ENCODE measurements around the gene RPUSD4.

RPUSD4 gene

DNA sequence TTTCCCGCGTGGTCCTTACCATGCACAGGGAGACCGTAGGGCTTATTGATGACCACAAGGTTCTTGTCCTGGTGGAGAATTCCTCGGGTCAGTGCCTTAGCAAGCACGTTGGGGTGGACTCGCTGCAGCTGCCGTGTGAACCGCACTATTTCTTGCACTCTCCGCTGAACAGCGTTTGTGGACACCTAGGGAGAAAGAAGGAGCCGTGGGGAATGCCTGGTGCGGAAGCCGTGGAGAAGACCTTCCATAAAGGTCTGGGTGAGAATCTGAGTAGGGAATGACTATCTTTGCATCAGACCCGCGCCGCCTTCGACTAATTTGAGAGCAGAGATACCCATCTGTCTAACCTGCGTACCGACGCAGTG lies 597 bp downstream of the RPUSD4 start:
- DNase-seq = no peak

GRCh38 chr11:126207896-126208295 lies 3.6 kb downstream of the RPUSD4 start:
- no peak for DNase-seq

DNA sequence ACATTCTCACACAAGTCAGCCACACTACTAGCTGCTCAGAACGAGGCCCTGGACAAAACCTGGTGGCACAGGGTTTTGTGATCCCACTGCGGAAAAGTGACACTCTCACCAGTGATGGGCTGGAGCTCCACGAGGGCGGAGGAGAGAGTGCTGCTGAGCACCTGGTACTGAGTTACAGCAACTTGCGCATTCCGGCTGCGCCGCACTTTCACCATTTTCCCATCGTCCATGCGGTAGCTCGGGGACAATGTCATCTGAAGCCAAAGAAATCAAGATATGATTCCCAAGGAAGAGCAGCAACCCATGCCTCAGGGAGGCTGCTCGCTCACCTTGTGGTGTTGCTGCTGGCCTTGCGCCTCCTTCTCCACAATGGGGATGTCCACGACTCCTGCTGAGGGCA lies 6.1 kb downstream of the RPUSD4 start:
- no peak for DNase-seq

GRCh38 chr11:126202646-126203359 lies 8.6 kb downstream of the RPUSD4 start:
- DNase-seq = no peak

- DNase-seq = no peak
Measured at GRCh38 chr11:126198648-126199047, 12.8 kb downstream of the RPUSD4 start.

- no peak for DNase-seq
Measured at GRCh38 chr11:126197277-126197939, 14.0 kb downstream of the RPUSD4 start.

DNA sequence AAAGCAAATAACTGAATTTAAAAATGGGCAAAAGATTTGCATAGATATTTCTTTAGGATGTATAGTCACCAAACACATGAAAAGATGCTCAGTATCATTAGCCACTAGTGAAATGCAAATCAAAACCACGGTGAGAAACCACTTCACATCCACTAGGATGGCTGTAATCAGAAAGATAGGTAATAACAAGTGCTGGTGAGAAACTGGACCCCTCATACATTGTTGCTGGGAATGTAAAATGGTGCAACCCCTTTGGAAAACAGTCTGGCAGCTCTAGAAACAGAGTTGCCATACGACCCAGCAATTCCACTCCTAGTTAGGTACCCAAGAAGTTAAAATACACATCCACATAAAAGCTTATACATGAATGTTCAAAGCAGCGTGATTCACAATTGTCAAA lies 16.3 kb downstream of the RPUSD4 start:
- no peak for DNase-seq

DNA sequence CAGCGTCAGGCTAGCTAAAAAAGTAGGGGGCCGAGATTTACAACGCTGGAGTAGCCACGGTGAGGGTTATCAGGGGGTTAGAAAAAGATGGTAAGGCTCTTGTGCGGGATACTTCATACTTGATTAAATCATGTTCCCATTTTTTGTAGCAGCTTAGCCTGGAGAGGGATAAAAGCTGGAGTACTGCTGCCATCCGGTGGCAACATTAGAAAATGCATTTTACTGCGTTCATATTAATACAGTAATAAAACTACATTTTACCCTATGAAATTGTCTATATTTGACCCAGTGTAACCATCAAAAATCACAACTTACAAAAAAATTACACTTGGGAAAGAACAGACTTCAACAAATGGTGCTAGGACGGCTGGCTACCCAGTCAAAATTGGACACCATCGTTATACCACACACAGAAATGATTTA lies 17.3 kb downstream of the RPUSD4 start:
- peak; percentile 24 to 30 for DNase-seq

- no peak for DNase-seq
Measured at GRCh38 chr11:126193038-126193478, 18.4 kb downstream of the RPUSD4 start.

GRCh38 chr11:126192361-126192760 lies 19.1 kb downstream of the RPUSD4 start:
- no peak for DNase-seq

DNA sequence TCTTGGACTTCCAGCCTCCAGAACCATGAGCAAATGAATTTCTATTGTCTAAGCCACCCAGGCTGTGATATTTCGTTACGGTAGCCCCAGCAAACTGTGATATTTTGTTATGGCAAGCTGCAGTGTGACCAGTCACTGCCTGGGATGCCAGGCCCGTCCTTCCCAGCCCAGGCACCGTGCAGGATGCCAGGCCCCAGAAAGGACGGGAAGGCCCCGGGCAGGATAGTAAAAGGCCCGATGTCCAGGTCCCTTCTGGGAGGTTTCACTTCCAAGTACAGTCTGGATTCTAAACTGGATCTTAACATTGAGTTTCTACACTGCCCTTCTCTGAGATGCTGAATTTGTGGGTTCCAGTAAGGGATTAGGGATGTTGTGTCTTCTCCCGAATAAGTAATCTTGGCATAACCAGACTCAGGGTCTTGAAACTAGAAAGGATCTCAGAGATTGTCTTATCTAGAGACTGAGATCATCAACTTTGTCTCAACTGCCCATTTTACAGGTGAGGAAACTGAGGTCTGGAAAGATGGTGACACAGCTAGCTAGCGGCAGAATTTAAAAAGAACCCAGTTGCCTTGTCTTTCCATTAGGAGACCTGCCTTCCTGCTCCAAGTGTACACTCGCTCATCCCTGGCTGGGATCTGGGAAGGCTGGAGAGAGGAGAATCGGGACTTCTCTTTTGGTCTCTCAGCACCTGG lies 19.9 kb downstream of the RPUSD4 start:
- no peak for DNase-seq

- DNase-seq = no peak
Measured at GRCh38 chr11:126190792-126191191, 20.7 kb downstream of the RPUSD4 start.

GRCh38 chr11:126189109-126189929 lies 22.1 kb downstream of the RPUSD4 start:
- no peak for DNase-seq

- DNase-seq = no peak
Measured at GRCh38 chr11:126188332-126189108, 22.9 kb downstream of the RPUSD4 start.

GRCh38 chr11:126186708-126187529 lies 24.5 kb downstream of the RPUSD4 start:
- DNase-seq = no peak

- DNase-seq = no peak
Measured at GRCh38 chr11:126186025-126186698, 25.3 kb downstream of the RPUSD4 start.

DNA sequence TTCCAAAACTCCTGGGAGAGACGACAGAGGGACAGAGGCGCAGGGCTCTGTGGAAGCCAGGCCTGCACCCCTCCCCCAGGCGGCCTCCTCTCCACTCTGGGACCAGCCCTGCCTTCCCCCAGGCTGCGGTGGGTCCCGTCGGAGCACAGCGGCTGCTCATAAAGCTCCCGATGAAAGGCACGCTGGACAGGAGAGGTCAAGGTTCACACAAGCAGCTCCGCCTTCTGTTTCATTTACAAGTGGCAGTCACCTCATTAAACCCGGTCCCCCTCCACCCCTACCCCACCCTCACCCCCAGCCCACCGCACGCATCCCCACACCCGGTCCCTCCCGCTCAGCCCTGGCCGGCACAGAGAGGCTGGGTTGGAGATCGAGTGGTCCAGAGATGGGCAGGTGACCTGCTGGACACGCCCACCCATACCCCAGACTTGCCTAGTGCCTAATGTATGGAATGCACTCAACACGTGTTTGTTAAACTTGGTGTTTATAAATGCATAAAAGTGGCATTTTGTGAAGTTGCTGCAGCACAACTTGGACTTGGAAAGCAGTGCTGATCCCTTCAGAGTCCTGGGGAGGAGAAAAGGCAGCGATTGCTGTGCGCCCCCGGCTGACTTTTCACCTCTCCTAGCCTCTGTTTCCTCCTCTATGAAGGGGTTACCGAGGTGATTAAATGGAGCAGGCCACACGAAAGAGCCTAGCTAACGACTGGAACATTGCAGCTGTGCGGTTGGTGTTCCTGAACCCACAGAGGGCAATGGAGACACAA lies 26.0 kb downstream of the RPUSD4 start:
- no peak for DNase-seq

GRCh38 chr11:126182787-126183445 lies 28.5 kb downstream of the RPUSD4 start:
- DNase-seq = no peak

All from hippocampal formation (tissue), 2 donors.